Stimulated activated naive CD4-positive, alpha-beta T cell treated with Interleukin-2 at 50 U/mL for 16 hours (primary cell): ENCODE data around the gene CCNJL.
"Not testable (repeated sequence)": the region's sequence is repeated elsewhere in the genome, so short reads cannot be mapped to it uniquely, and the experiment has no call there.

Experiments
- DNase-seq: peaks from one replicate; lab custom pipeline; 2025; lab: John Stamatoyannopoulos, UW

The CCNJL gene

GRCh38 chr5:160260881-160261815 is 51.2 kb downstream of the CCNJL start:
- no peak for DNase-seq

DNA sequence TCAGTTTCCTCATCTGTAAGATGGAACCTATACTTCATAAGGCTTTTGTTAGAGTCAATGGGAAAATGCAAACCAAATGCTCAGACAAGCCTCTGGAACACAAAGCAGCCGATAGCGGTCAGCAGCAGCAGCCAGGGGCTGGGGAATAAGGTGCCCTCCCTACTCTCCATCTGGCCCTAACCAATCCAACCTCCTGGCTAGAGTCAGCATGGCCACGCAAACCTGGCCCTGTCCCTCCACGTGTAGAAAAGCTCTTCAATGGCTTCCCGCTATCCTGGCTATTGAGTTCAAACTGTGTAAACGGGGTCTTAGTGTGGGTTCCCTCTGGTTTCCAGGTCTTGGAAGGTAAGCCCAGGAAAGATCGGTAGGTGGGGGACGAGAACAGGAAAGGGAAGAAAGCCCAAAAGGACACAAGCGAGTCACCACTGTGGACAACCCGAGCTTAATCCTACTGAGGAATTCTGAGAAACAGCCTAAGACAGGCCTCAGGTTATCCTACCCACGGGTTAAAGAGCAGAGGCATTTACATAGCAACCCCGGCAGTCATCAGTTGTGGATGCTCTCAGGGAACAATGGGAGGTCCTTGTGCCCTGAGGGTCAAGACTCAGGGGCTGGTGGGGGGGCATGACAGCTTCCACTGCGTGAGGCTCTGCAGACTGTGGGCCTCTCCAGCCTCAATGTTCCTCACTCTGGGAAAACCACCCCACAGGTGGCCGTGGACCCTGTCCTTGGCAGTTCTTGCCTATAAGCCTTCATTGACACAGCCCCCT is 52.2 kb downstream of the CCNJL start:
- no peak for DNase-seq

GRCh38 chr5:160259341-160259740 is 53.0 kb downstream of the CCNJL start:
- no peak for DNase-seq

DNA sequence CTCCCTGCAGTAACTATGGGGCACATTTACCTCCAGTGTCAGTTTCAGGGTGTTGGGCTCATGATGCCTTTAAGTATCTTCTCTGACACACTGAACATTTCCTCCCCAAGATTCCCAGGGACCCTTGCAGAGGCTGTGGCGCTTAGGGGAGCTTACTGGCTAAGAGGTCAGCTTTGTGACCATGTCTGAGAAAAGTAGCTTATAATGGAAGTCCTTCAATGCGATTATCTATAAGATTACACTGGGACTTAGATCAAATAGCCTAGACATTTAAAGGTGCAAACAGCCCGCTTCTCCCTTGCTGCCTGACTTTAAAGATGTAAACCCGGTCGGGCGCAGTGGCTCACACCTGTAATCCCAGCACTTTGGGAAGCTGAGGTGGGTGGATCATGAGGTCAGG is 57.7 kb downstream of the CCNJL start:
- no peak for DNase-seq

GRCh38 chr5:160253441-160253840 is 58.9 kb downstream of the CCNJL start:
- no peak for DNase-seq

GRCh38 chr5:160252916-160253315 is 59.4 kb downstream of the CCNJL start:
- no peak for DNase-seq

DNA sequence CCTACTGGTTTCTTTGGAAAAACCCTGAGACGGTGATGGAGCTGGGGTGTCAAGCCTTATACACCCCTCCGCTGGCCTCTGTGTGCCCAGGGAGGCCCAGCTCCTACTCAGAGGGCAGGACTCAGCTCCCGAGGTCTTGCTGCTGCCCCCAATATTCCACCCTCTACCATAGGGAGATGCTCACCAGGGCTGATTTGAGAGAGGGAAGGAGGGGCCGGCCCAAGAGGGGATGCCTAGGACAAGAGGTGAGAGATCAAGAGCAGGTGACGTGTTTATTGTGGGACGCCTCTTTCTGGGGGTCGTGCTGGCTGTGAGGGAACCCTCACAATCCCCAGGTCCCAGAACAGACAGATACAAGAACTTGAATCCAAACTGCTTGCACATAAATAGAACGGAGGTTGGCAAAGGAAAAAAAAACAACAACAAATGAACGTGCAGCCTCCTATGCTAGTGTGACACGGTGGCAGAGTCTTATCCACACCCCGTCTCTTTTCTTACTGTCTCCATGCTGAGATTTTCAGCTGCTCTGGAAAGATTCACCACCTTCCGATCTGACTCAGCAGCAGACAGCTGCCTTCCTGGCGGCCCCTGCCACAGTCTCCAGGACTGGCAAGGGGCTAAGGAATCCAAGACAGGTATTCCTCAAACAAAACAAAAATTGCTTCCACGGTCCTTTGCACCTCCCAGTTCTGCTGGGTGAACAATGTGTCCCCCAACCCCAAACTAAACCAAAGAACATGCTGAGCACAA is 60.8 kb downstream of the CCNJL start:
- no peak for DNase-seq

DNA sequence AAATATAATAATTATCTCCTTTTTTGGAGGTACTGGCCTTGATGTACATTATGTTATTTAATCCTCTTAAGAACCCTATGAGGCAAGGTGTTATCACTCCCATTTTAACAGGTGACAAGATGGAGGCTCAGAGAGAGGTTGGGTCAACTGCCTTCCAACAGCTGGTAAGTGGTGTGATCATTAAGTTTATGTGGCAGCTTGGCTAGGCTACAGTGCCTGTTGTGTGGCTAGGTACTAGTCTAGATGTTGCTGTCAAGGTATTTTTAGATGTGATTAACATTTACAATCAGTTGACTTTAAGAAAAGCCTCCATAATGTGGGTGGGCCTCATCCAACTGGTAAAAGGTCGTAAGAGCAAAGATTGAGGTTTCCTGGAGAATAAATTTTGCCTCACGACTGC is 61.5 kb downstream of the CCNJL start:
- no peak for DNase-seq

- DNase-seq = no peak
Observed at GRCh38 chr5:160250226-160250625, 62.1 kb downstream of the CCNJL start.

- DNase-seq = not testable (repeated sequence)
Observed at GRCh38 chr5:160249570-160249969, 62.8 kb downstream of the CCNJL start.

DNA sequence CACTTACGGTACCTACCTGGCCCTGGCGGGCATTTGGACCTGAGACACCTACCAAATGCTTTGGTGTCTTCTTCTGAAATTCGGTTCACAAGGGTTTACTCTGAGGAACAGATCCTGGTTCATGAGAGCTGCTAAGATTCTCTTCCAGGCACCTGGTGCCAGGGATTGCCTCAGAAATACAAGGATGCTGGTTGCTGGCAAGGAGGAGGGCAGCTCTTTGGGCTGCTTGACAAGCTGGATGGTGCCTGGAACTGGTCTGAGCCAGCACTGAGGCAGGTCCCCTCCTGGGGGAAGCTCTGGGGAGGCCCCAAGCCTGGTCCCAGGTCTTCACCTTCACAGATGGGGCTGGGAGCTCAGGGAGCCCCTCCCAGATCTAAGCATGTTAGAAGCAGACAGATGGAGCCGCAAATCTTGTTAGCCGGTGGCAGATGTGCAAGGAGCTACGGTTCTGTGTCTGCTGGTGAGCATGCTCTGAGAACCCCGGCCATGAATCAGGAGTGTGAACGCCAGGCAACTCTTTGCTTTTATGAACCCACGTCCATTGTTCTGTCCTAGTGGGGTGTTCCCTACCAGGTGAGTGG is 66.8 kb downstream of the CCNJL start:
- no peak for DNase-seq

GRCh38 chr5:160242145-160242544 is 70.2 kb downstream of the CCNJL start:
- no peak for DNase-seq

DNA sequence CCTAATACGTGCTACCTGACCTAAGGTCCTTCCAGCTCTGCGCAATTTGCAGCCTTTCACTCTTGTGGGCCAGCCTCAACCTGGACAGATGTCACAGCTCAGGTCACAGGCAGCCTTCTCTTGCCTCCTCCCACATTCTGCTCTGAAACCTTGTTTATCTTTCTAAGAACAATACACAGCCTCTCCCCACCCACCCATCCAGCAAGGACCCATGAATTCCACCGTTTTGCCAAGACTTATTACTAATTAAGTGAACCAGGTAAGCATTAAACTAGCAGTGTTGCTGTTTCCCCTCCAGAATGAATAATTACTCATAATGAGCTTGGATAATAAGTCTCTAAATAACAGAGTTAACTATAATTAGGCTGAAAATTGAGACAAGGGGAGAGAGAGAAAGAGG is 72.0 kb downstream of the CCNJL start:
- no peak for DNase-seq

DNA sequence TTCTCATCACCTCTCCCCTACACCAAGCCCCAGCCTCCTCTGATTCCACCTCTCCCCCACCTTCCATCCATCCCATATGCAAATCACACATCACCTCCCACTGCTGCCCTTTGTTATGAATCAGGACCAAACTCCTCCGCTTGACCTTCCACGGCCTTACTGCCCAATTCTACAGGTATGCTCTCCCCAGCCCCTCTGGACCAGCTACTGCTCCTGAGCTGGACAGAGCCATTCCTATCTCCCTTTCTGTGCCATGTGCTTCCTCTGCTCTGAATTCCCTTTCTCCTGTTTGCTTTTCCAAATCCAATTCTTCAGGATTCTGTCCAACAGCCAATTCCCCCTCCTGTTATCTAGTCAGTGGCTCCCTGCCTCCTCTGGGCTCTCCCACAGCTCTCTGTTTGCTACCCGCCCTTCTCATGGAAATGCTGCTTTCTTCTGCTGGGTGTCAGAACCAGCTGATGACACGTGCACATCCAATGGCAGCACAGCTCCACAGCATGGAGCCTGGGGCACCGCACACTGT is 74.7 kb downstream of the CCNJL start:
- DNase-seq = no peak

DNA sequence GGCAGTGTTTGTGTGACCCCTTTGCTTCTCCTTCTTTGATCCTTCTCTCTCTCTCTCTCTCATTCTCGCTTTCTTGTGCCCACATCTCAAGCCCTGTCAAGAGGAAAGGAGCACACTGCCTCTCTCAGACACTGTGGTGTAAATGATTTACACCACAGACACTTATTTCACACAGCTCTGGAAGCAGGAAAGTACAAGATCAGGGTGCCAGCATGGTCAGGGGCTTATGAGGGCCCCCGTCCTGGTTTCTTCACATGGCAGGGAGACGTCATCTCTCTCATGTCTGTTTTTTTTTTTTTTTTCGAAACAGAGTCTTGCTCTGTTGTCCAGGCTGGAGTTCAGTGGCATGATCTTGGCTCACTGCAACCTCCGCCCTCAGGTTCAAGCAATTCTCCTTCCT is 76.6 kb downstream of the CCNJL start:
- DNase-seq = no peak

DNA sequence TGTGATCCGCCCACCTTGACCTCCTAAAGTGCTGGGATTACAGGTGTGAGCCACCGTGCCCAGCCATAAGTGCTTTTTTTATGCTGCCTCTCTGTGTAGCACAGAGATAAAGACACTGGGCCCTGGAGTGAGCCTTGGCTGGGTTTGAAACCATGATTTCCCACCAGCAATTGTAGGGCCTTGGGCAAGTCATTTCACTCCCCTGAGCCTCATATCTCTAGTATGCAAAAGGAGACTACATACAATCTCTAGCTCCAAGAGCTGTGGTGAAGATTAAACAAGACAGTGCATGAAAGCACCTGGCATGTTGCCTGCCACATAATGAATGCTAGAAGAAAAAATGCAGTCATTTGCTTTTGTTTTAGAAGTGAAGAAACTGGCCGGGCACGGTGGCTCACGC is 79.1 kb downstream of the CCNJL start:
- DNase-seq = no peak

- DNase-seq = no peak
Observed at GRCh38 chr5:160231783-160232342, 80.5 kb downstream of the CCNJL start.

GRCh38 chr5:160230686-160231527 is 81.5 kb downstream of the CCNJL start:
- DNase-seq = no peak

DNA sequence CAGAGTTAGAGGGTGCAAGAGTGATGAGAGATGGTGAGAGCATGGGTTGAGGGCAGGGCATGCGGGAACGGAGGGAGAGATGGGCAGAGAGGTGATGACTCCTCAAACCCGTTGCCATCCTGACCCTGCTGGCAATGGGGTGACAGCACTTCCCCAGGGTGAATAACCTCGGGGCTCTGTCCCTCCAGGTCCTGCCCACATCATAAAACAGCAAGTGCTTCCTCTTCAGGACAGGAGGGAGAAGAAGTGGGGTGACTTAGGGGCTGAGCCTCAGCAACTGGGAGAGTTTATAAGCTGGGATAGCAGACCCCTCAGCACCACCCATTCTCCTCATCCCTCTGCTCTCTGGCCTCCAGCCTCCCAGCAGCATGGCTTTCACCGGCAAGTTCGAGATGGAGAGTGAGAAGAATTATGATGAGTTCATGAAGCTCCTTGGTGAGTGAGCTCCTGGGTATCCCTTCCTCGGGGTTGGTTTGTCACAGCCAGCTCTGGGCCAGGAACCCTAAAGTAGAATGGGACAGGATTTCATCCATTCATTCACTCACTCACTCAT is 83.1 kb downstream of the CCNJL start, which contains the start of gene FABP6:
Gene FABP6, plus strand, starts transcription at position 317 of the 553 bp plus-strand sequence. Its CDS starts 52 bp downstream, at position 369.
- DNase-seq = no peak

DNA sequence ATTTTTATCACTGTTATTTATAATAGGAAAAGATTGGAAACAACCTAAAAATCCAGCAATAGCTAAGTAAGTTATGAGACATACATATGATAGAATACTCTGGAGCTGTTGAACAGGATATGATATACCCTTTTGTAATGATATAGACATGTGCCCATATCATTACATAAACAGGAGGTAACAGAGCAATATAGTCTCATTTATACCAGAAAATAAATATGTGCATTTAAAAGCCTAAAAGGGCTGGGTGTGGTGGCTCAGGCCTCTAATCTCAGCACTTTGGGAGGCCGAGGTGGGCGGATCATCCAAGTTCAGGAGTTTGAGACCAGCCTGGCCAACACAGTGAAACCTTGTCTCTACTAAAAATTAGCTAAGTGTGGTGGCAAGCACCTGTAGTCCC is 85.4 kb downstream of the CCNJL start:
- no peak for DNase-seq
